ENCODE data around the gene ABLIM2.

Gene ABLIM2

GRCh38 chr4:8099981-8100464 is 58.6 kb downstream of the ABLIM2 start:
- DNase-seq, result no peak

- no peak for DNase-seq
These were observed 60.1 kb downstream of the ABLIM2 start for GRCh38 chr4:8098506-8098905.

- DNase-seq, result no peak
These were observed 60.8 kb downstream of the ABLIM2 start for GRCh38 chr4:8097721-8098345.

GRCh38 chr4:8097141-8097541 is 61.5 kb downstream of the ABLIM2 start:
- DNase-seq, result no peak

GRCh38 chr4:8096690-8097061 is 61.9 kb downstream of the ABLIM2 start:
- no peak for DNase-seq

GRCh38 chr4:8095956-8096689 is 62.5 kb downstream of the ABLIM2 start:
- no peak for DNase-seq

- DNase-seq, result no peak
These were observed 64.9 kb downstream of the ABLIM2 start for GRCh38 chr4:8093587-8094274.

- no peak for DNase-seq
These were observed 66.3 kb downstream of the ABLIM2 start for GRCh38 chr4:8092282-8092681.

GRCh38 chr4:8090744-8091301 is 67.8 kb downstream of the ABLIM2 start:
- DNase-seq, result no peak

- DNase-seq, result no peak
These were observed 68.3 kb downstream of the ABLIM2 start for GRCh38 chr4:8090312-8090711.

- DNase-seq, result peak; percentile 28
These were observed 68.8 kb downstream of the ABLIM2 start for GRCh38 chr4:8089862-8090261.

GRCh38 chr4:8088966-8089491 is 69.6 kb downstream of the ABLIM2 start:
- DNase-seq, result peak; percentile 19

- peak; percentile 15 for DNase-seq
These were observed 70.6 kb downstream of the ABLIM2 start for GRCh38 chr4:8087921-8088495.

GRCh38 chr4:8086783-8087445 is 71.7 kb downstream of the ABLIM2 start:
- DNase-seq, result peak; percentile 17

- peak; percentile 17 for DNase-seq
These were observed 73.0 kb downstream of the ABLIM2 start for GRCh38 chr4:8085491-8086117.

- peak; percentile 21 for DNase-seq
These were observed 73.7 kb downstream of the ABLIM2 start for GRCh38 chr4:8084712-8085490.

- DNase-seq, result peak; percentile 36
These were observed 74.5 kb downstream of the ABLIM2 start for GRCh38 chr4:8084031-8084660.

- DNase-seq, result peak; percentile 24
These were observed 75.4 kb downstream of the ABLIM2 start for GRCh38 chr4:8083086-8083825.

- DNase-seq, result peak; percentile 17
These were observed 76.0 kb downstream of the ABLIM2 start for GRCh38 chr4:8082517-8083055.

All from left hindlimb (tissue), 1 donor.